ENCODE data around the gene RNF227.

DNA sequence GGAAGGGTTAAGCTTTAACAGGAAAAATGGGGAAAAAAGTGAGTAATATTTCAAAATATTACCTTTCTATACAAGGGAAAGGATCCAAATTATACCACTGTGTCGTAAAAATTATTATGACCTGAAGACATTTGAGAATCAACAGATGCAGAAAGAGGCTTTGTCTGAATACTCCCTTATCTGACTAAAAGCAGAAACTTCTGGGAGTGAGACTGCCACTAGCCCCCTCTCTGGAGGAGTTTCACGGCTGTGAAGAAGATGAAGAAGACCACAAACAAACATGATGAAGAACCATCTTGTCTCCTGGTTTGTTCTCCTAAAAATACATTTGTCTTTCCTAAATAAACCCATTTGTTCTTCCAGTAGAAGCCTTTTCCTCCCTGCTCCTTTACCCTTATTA is 45.3 kb upstream of the RNF227 start:
- TF ChIP-seq POLR2AphosphoS5 (IDR thresholded peaks at IDR 0.05) = no peak
- no peak for TF ChIP-seq CTCF (IDR thresholded peaks at IDR 0.05)

Measured in stomach (tissue), 4 donors.